Measurements from ENCODE around the gene WDR70. TPM values are rescaled to one million over a fixed set of nuclear protein-coding genes. Genes with fewer than 3 reads are reported as not detected.

WDR70 gene
- polyA plus RNA-seq, 3 donors: 45.6 to 54.3 (median 47.7) TPM

- no peak for DNase-seq
These were observed 420.8 kb downstream of the WDR70 start for GRCh38 chr5:37799865-37800421.

- DNase-seq: no peak
These were observed 422.4 kb downstream of the WDR70 start for GRCh38 chr5:37801521-37801920.

Other genes starting within 250 kb of the WDR70 start
- gene CPLANE1, start 129.9 kb upstream of the WDR70 start, polyA plus RNA-seq (ENCODE audit: insufficient read length in 3 of 3): 10 to 100 TPM; 28.7 to 38.5 (median 33.4) TPM
- 10 to 100 TPM; 23.9 to 30.1 (median 26.3) TPM for gene NUP155, start 8.2 kb upstream of the WDR70 start, polyA plus RNA-seq (ENCODE audit: insufficient read length in 3 of 3)

Data from renal pelvis (tissue), 4 donors.